PC-9 (cell line): ENCODE results near the gene OR11H7. TPM values are rescaled to one million over a fixed set of nuclear protein-coding genes. Genes with fewer than 3 reads are reported as not detected.
A peak's percentile ranks its signal among the peaks of the same experiment; 100 is the strongest.
"Not testable (repeated sequence)": the region's sequence is repeated elsewhere in the genome, so short reads cannot be mapped to it uniquely, and the experiment has no call there.

Experiments used
- BruUV-seq: library from RNA; stranded (reverse); fragments of 400-500 nt; replicated peaks from 2 replicates; lab custom pipeline; 2021; lab: Mats Ljungman, UMichigan
- CTCF ChIA-PET: fragments of 300-600 bp; sonication (Branson Sonifier 250); formaldehyde crosslinking; loops from one replicate; lab custom pipeline; 2022; ENCODE audit warnings: antibody characterized with exemption; lab: Charles Lee
- POLR2A ChIA-PET: fragments of 300-600 bp; sonication (Branson Sonifier 250); formaldehyde crosslinking; loops from one replicate; lab custom pipeline; 2022; ENCODE audit warnings: antibody characterized with exemption; ENCODE audit not compliant: unreplicated experiment; lab: Charles Lee
- DNase-seq, 2 experiments: peaks; one replicate each; pipeline versions ENCODE4 v3.0.0 to v3.0.0-alpha.2; 2015 to 2022; ENCODE audit warnings: mixed read lengths in 1 of 2
- H2AFZ ChIP-seq: fragments of 200-600 bp; sonication (generic); 2 replicates; pipeline ENCODE4 v1.8.1; 2017; ENCODE audit warnings: antibody characterized with exemption
- H3F3A ChIP-seq: fragments of 200-600 bp; sonication (generic); 2 replicates; pipeline ENCODE4 v1.8.1; 2017; ENCODE audit warnings: antibody characterized with exemption, mild to moderate bottlenecking, low read depth; ENCODE audit not compliant: insufficient read depth
- H3K27ac ChIP-seq: fragments of 200-600 bp; sonication (generic); 2 replicates; pipeline ENCODE4 v1.6.1; 2016; ENCODE audit warnings: mixed run types
- H3K27me3 ChIP-seq: fragments of 200-600 bp; sonication (generic); 2 replicates; pipeline ENCODE4 v1.6.1; 2016; ENCODE audit warnings: low read depth, mixed run types; ENCODE audit not compliant: insufficient read depth
- H3K36me3 ChIP-seq: fragments of 200-600 bp; sonication (generic); 2 replicates; pipeline ENCODE4 v1.6.1; 2016; ENCODE audit warnings: low read depth, mixed run types
- H3K4me1 ChIP-seq: fragments of 200-600 bp; sonication (generic); replicated peaks from 2 replicates; pipeline ENCODE4 v1.6.1; 2016; ENCODE audit warnings: mixed run types; ENCODE audit not compliant: insufficient read depth
- H3K4me2 ChIP-seq: fragments of 200-600 bp; sonication (generic); 2 replicates; pipeline ENCODE4 v1.6.1; 2017; ENCODE audit warnings: mixed run types
- H3K4me3 ChIP-seq: fragments of 200-600 bp; sonication (generic); 2 replicates; pipeline ENCODE4 v1.6.1; 2016; ENCODE audit warnings: mixed run types
- H3K79me2 ChIP-seq: fragments of 200-600 bp; sonication (generic); 2 replicates; pipeline ENCODE4 v1.6.1; 2017; ENCODE audit warnings: low read depth, mixed run types
- H3K9me2 ChIP-seq: fragments of 200-600 bp; sonication (generic); 2 replicates; pipeline ENCODE4 v1.8.1; 2017; ENCODE audit warnings: mild to moderate bottlenecking; ENCODE audit not compliant: insufficient read depth
- H3K9me3 ChIP-seq: fragments of 200-600 bp; sonication (generic); 2 replicates; pipeline ENCODE4 v1.8.1; 2016; ENCODE audit warnings: low read depth; ENCODE audit not compliant: insufficient read depth
- H4K20me1 ChIP-seq: fragments of 200-600 bp; sonication (generic); 2 replicates; pipeline ENCODE4 v1.8.1; 2017; ENCODE audit not compliant: insufficient read depth
- CTCF ChIP-seq: fragments of 200-600 bp; sonication (generic); conservative IDR thresholded peaks from 2 replicates; pipeline ENCODE4 v1.6.1; 2017; ENCODE audit warnings: mixed run types, antibody characterized with exemption, mild to moderate bottlenecking, moderate library complexity
- EZH2 ChIP-seq: fragments of 200-600 bp; sonication (generic); IDR thresholded peaks from 2 replicates; pipeline ENCODE4 v1.8.0; 2017; ENCODE audit warnings: antibody characterized with exemption, low read depth
- intact Hi-C: fragments of 100-400 bp; cut with micrococcal nuclease; formaldehyde crosslinking; loops from one replicate; pipeline ENCODE4 v1.10.0; 2022; ENCODE audit not compliant: unreplicated experiment
- total RNA-seq: library from RNA; stranded (reverse); gene quantifications from 2 replicates; pipeline ENCODE4 v1.2.3, GENCODE V29; 2021

The OR11H7 gene
- total RNA-seq, 1 experiment from 2014 or later, result not detected

DNA sequence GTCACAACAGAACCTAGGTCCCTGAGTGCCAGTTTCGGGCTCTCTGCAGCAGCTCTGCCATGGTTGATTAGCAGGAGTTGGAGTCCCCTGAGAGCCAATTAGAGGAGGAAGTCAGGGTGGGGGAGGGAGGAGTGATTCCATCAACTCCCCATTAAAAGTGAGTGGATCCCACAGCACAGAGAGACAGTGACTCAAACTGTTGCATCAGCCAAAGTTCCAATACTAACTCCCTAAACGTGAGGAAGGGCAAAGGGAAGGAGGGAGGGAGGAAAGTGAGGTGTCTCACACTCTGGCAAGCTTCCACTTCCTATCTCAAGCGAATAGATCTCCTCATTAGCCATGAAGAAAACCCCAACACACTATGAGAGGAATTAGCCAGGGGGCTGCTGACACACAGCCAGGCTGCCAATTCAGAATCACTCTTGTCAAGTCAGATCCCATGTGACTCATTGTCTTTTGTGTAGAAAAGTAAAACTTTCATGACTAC, 33.9 kb downstream of the OR11H7 start:
- peak in 1 of 2 experiments; percentile 38 for DNase-seq
- peaks cover 12% of the 10 kb centered on the region; the same call in 1 of the 2 replicates for H3K4me1 ChIP-seq
- peak overlapping the region; percentile 55 for H3K27ac ChIP-seq
- no peaks in the 10 kb centered on the region for H3K36me3 ChIP-seq
- no peak overlapping the region for H3K4me3 ChIP-seq
- no peak for TF ChIP-seq CTCF
- TF ChIP-seq EZH2, result no peak
- H2AFZ ChIP-seq, result 0 out of 2 replicates have a peak overlapping the region, but pooled peaks have one; percentile 33
- H3F3A ChIP-seq, result no peaks in the 10 kb centered on the region
- intact Hi-C loops, result no loop called here
- BruUV-seq, result no TSS peak
- H4K20me1 ChIP-seq, result no peaks in the 10 kb centered on the region
- ChIA-PET CTCF (no interaction called here), POLR2A (no interaction called here)
- no peaks in the 10 kb centered on the region for H3K79me2 ChIP-seq
- H3K9me2 ChIP-seq, result no peaks in the 10 kb centered on the region
- no peaks in the 10 kb centered on the region for H3K9me3 ChIP-seq
- no peaks in the 10 kb centered on the region for H3K27me3 ChIP-seq
- peak overlapping the region; percentile 28 for H3K4me2 ChIP-seq

- CTCF ChIA-PET, H3F3A ChIP-seq, DNase-seq, H3K79me2 ChIP-seq, BruUV-seq, H3K27me3 ChIP-seq, H4K20me1 ChIP-seq, H3K27ac ChIP-seq, H3K4me2 ChIP-seq, H3K9me3 ChIP-seq, H3K9me2 ChIP-seq, H3K4me3 ChIP-seq, intact Hi-C loops, H2AFZ ChIP-seq, H3K36me3 ChIP-seq, POLR2A ChIA-PET: not testable (repeated sequence)
- peaks cover 12% of the 10 kb centered on the region; the same call in 1 of the 2 replicates for H3K4me1 ChIP-seq
These were observed 35.6 kb downstream of the OR11H7 start for GRCh38 chr14:20264361-20264760.

- no TSS peak for BruUV-seq
- Histone ChIP-seq H3F3A (no peaks in the 10 kb centered on the region), H4K20me1 (no peaks in the 10 kb centered on the region), H3K79me2 (no peaks in the 10 kb centered on the region), H3K9me2 (no peaks in the 10 kb centered on the region), H3K27me3 (no peaks in the 10 kb centered on the region), H2AFZ (no peak overlapping the region), H3K4me1 (no peaks in the 10 kb centered on the region), H3K36me3 (no peaks in the 10 kb centered on the region), H3K4me3 (no peak overlapping the region), H3K27ac (no peak overlapping the region), H3K4me2 (no peak overlapping the region), H3K9me3 (no peaks in the 10 kb centered on the region)
- no peak for DNase-seq
- no peak for TF ChIP-seq EZH2
- TF ChIP-seq CTCF, result no peak
- CTCF ChIA-PET, result no interaction called here
- intact Hi-C loops, result no loop called here
- POLR2A ChIA-PET, result no interaction called here
These were observed 45.3 kb downstream of the OR11H7 start for GRCh38 chr14:20274062-20274461.

GRCh38 chr14:20277409-20277808, 48.6 kb downstream of the OR11H7 start:
- Histone ChIP-seq H4K20me1 (no peaks in the 10 kb centered on the region), H3K4me2 (no peak overlapping the region), H3K36me3 (no peaks in the 10 kb centered on the region), H3K4me3 (no peak overlapping the region), H2AFZ (no peak overlapping the region), H3K4me1 (no peaks in the 10 kb centered on the region), H3K9me3 (no peaks in the 10 kb centered on the region), H3K9me2 (no peaks in the 10 kb centered on the region), H3K27me3 (no peaks in the 10 kb centered on the region), H3K27ac (no peak overlapping the region), H3K79me2 (no peaks in the 10 kb centered on the region), H3F3A (no peaks in the 10 kb centered on the region)
- no peak for DNase-seq
- POLR2A ChIA-PET, result no interaction called here
- CTCF ChIA-PET, result no interaction called here
- intact Hi-C loops, result no loop called here
- BruUV-seq, result no TSS peak
- TF ChIP-seq EZH2, result no peak
- no peak for TF ChIP-seq CTCF
